ENCODE results near the gene HECA.

Gene HECA

DNA sequence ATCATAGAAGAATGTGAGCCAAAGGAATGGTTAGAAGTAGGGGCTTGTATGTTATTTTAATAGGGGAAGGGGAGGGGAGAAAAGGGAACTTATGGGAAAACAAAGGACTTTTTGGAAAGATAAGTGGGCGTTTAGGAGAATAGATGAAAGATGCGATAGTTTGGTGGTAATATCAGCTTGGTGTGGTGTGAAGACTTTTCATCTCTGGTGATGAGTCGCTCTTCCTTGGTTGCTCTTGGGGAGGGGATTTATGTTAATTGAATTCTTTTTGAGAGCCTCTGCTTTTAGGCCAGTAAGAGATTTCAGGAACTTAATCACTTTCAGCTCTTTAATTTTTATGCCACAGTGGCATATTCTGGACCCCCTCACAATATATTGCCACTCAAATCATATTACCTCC, 10.8 kb downstream of the HECA start:
- no peak for DNase-seq
- Histone ChIP-seq H2AFZ (ENCODE audit: low read length) (no peak overlapping the region), H3K27ac (ENCODE audit: low read length) (no peak overlapping the region), H3K4me3 (ENCODE audit: low read length) (no peak overlapping the region), H3K4me2 (ENCODE audit: low read depth, low read length) (no peak overlapping the region), H4K20me1 (ENCODE audit: insufficient read depth, low read length) (no peaks in the 10 kb centered on the region), H3K79me2 (ENCODE audit: low read length) (peaks cover 94% of the 10 kb centered on the region), H3K9ac (ENCODE audit: low read length) (no peak overlapping the region), H3K27me3 (replicated peaks; ENCODE audit: insufficient read depth, low read length) (no peaks in the 10 kb centered on the region), H3K9me3 (replicated peaks; ENCODE audit: insufficient read depth, low read length) (no peaks in the 10 kb centered on the region), H3F3A (ENCODE audit: insufficient read depth, low read length) (no peaks in the 10 kb centered on the region), H3K9me2 (replicated peaks; ENCODE audit: insufficient read depth, low read length) (no peaks in the 10 kb centered on the region), H3K4me1 (ENCODE audit: low read length) (no peaks in the 10 kb centered on the region), H3K36me3 (replicated peaks; ENCODE audit: insufficient read depth, low read length) (no peaks in the 10 kb centered on the region)
- TF ChIP-seq, protein P1, sequence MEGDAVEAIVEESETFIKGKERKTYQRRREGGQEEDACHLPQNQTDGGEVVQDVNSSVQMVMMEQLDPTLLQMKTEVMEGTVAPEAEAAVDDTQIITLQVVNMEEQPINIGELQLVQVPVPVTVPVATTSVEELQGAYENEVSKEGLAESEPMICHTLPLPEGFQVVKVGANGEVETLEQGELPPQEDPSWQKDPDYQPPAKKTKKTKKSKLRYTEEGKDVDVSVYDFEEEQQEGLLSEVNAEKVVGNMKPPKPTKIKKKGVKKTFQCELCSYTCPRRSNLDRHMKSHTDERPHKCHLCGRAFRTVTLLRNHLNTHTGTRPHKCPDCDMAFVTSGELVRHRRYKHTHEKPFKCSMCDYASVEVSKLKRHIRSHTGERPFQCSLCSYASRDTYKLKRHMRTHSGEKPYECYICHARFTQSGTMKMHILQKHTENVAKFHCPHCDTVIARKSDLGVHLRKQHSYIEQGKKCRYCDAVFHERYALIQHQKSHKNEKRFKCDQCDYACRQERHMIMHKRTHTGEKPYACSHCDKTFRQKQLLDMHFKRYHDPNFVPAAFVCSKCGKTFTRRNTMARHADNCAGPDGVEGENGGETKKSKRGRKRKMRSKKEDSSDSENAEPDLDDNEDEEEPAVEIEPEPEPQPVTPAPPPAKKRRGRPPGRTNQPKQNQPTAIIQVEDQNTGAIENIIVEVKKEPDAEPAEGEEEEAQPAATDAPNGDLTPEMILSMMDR (IDR thresholded peaks at IDR 0.05; ENCODE audit: low read length): no peak
- no peak for TF ChIP-seq EZH2phosphoT487 (IDR thresholded peaks at IDR 0.05; ENCODE audit: low read length)
- TF ChIP-seq EZH2 (optimal IDR thresholded peaks at IDR 0.05; ENCODE audit: low read depth, low read length): no peak

- H3K4me3 ChIP-seq (ENCODE audit: low read length): no peak overlapping the region
- no peaks in the 10 kb centered on the region for H3K36me3 ChIP-seq (replicated peaks; ENCODE audit: insufficient read depth, low read length)
- DNase-seq: no peak
- no peak overlapping the region for H2AFZ ChIP-seq (ENCODE audit: low read length)
- H3K4me1 ChIP-seq (ENCODE audit: low read length): no peaks in the 10 kb centered on the region
- H3K9me2 ChIP-seq (replicated peaks; ENCODE audit: insufficient read depth, low read length): no peaks in the 10 kb centered on the region
- H3F3A ChIP-seq (ENCODE audit: insufficient read depth, low read length): no peaks in the 10 kb centered on the region
- peaks cover 94% of the 10 kb centered on the region for H3K79me2 ChIP-seq (ENCODE audit: low read length)
- no peaks in the 10 kb centered on the region for H3K9me3 ChIP-seq (replicated peaks; ENCODE audit: insufficient read depth, low read length)
- no peaks in the 10 kb centered on the region for H3K27me3 ChIP-seq (replicated peaks; ENCODE audit: insufficient read depth, low read length)
- no peak overlapping the region for H3K4me2 ChIP-seq (ENCODE audit: low read depth, low read length)
- TF ChIP-seq EZH2 (optimal IDR thresholded peaks at IDR 0.05; ENCODE audit: low read depth, low read length) (no peak), EZH2phosphoT487 (IDR thresholded peaks at IDR 0.05; ENCODE audit: low read length) (no peak)
- TF ChIP-seq, protein P1 (IDR thresholded peaks at IDR 0.05; ENCODE audit: low read length): no peak
- no peak overlapping the region for H3K27ac ChIP-seq (ENCODE audit: low read length)
- H4K20me1 ChIP-seq (ENCODE audit: insufficient read depth, low read length): no peaks in the 10 kb centered on the region
- H3K9ac ChIP-seq (ENCODE audit: low read length): no peak overlapping the region
These were observed 11.4 kb downstream of the HECA start for GRCh38 chr6:139146317-139146726.

DNA sequence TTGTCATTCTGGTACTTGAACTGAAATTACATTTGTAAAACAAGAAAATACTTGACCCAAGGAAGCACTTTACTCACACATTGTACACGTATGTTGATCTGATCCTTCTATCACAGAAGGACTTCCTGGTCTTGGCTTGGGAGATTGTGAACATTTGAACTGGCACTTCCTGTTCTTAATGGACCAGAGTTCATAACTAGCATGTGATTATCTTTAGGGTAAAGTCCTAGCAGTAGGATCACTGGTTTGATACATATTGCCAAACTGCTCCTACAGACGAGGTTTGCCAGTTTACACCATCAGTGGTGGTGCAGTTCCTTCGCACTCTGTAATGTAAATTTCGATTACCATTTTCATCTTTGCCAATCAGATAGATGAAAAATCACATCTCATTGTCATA, 12.7 kb downstream of the HECA start:
- no peaks in the 10 kb centered on the region for H3K4me1 ChIP-seq (ENCODE audit: low read length)
- H3K27me3 ChIP-seq (replicated peaks; ENCODE audit: insufficient read depth, low read length): no peaks in the 10 kb centered on the region
- no peaks in the 10 kb centered on the region for H3F3A ChIP-seq (ENCODE audit: insufficient read depth, low read length)
- H3K27ac ChIP-seq (ENCODE audit: low read length): no peak overlapping the region
- H3K36me3 ChIP-seq (replicated peaks; ENCODE audit: insufficient read depth, low read length): no peaks in the 10 kb centered on the region
- no peaks in the 10 kb centered on the region for H4K20me1 ChIP-seq (ENCODE audit: insufficient read depth, low read length)
- no peak overlapping the region for H3K4me2 ChIP-seq (ENCODE audit: low read depth, low read length)
- TF ChIP-seq EZH2phosphoT487 (IDR thresholded peaks at IDR 0.05; ENCODE audit: low read length) (no peak), EZH2 (optimal IDR thresholded peaks at IDR 0.05; ENCODE audit: low read depth, low read length) (no peak)
- TF ChIP-seq, protein P1 (IDR thresholded peaks at IDR 0.05; ENCODE audit: low read length): no peak
- no peak for DNase-seq
- H3K79me2 ChIP-seq (ENCODE audit: low read length): peaks cover 96% of the 10 kb centered on the region
- no peak overlapping the region for H3K4me3 ChIP-seq (ENCODE audit: low read length)
- H3K9me3 ChIP-seq (replicated peaks; ENCODE audit: insufficient read depth, low read length): no peaks in the 10 kb centered on the region
- no peak overlapping the region for H3K9ac ChIP-seq (ENCODE audit: low read length)
- H3K9me2 ChIP-seq (replicated peaks; ENCODE audit: insufficient read depth, low read length): no peaks in the 10 kb centered on the region
- no peak overlapping the region for H2AFZ ChIP-seq (ENCODE audit: low read length)

Measured in MM.1S (cell line).